Esophagus muscularis mucosa (tissue), 4 donors: ENCODE results near the gene EN1. TPM values are rescaled to one million over a fixed set of nuclear protein-coding genes. Genes with fewer than 3 reads are reported as not detected.

Experiments used
- DNase-seq: peaks from one replicate; pipeline ENCODE4 v3.0.0-alpha.2; 2017; ENCODE audit errors: extremely low spot score
- H3K27ac ChIP-seq, 4 donors: fragments of 200-600 bp; sonication (generic); replicated peaks in 1 of 4; 1 replicate in 3 of 4; 2 replicates in 1 of 4; pipeline ENCODE4 v1.5.1; 2016 to 2019; ENCODE audit warnings: mild to moderate bottlenecking in 1 of 4
- H3K27me3 ChIP-seq, 4 donors: fragments of 200-600 bp; sonication (generic); one replicate each; pipeline versions ENCODE4 v1.5.1 to v1.6.0; 2016 to 2019
- H3K36me3 ChIP-seq, 4 donors: fragments of 200-600 bp; sonication (generic); one replicate each; pipeline ENCODE4 v1.5.1; 2016 to 2019
- H3K4me1 ChIP-seq, 4 donors: fragments of 200-600 bp; sonication (generic); one replicate each; pipeline ENCODE4 v1.5.1; 2016 to 2019
- H3K4me3 ChIP-seq, 4 donors: fragments of 200-600 bp; sonication (generic); 1 replicate in 2 of 4; 2 replicates in 2 of 4; pipeline ENCODE4 v1.5.1; 2016 to 2019; ENCODE audit warnings: mild to moderate bottlenecking in 4 of 4, moderate library complexity in 1 of 4
- H3K9me3 ChIP-seq, 4 donors: fragments of 200-600 bp; sonication (generic); 1 replicate in 3 of 4; 2 replicates in 1 of 4; pipeline ENCODE4 v1.5.1; 2016 to 2019
- EP300 ChIP-seq: sonication (generic); formaldehyde crosslinking; IDR thresholded peaks from one replicate; pipeline ENCODE4 v1.6.1; 2017; ENCODE audit warnings: antibody characterized with exemption
- POLR2A ChIP-seq: fragments of 450-650 bp; IDR thresholded peaks from one replicate; pipeline ENCODE4 v1.6.1; 2017; ENCODE audit warnings: antibody characterized with exemption, moderate library complexity, mild to moderate bottlenecking, low read depth
- POLR2AphosphoS5 ChIP-seq, 2 donors: sonication (generic); formaldehyde crosslinking; IDR thresholded peaks; one replicate each; pipeline ENCODE4 v1.6.1; 2017; ENCODE audit warnings: antibody characterized with exemption in 2 of 2
- WGBS: methylation state at CpG from one replicate; pipeline ENCODE4 v1.1.5; 2018; 5-methylcytosine and 5-hydroxymethylcytosine counted together
- intact Hi-C: fragments of 100-400 bp; cut with DNase I; formaldehyde crosslinking; loops from one replicate; pipeline ENCODE4 v1.15.1; 2023
- total RNA-seq, 4 donors: library from RNA; depleted of rRNA; stranded (reverse); fragments of >200 nt; gene quantifications; one replicate each; pipeline versions ENCODE4 v1.1.0 to v1.2.1, GENCODE V29; 2016
- TF ChIP-seq, protein P1 (sequence below), 3 experiments: fragments of 200-600 bp in 2 of 3; fragments of 450-650 bp in 1 of 3; sonication (generic) in 2 of 3; IDR thresholded peaks; one replicate each; pipeline ENCODE4 v1.5.1; 2017 to 2019; ENCODE audit warnings: antibody characterized with exemption in 3 of 3, mild to moderate bottlenecking in 2 of 3, moderate library complexity in 1 of 3

Gene EN1
- total RNA-seq, 4 donors from 2014 or later = 0.11 to 0.17 (median 0.13) TPM; not detected in 1

DNA sequence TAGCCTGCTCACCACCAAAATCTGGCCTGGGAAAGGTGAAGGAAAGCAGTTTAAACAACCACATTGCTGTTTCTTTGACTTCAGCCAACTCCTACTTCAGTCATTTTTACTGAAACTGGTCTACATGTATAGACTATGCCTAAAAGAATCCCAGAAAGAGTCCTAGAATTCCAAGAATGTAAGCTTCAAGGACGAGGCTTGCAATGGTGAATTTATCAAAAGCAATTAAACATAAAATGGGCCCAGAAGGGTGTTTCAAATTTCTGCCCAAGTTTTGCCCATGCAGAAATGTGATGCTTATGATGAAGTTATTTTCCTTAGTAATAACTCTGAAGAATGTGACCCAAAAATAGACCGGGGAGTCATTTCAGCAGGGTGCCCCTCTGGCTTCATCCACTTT lies 16.6 kb downstream of the EN1 start:
- intact Hi-C loops = no loop called here
- no peak for TF ChIP-seq EP300
- no peak for TF ChIP-seq POLR2A
- no peak for TF ChIP-seq POLR2AphosphoS5 (IDR thresholded peaks at IDR 0.05)
- TF ChIP-seq, protein P1, sequence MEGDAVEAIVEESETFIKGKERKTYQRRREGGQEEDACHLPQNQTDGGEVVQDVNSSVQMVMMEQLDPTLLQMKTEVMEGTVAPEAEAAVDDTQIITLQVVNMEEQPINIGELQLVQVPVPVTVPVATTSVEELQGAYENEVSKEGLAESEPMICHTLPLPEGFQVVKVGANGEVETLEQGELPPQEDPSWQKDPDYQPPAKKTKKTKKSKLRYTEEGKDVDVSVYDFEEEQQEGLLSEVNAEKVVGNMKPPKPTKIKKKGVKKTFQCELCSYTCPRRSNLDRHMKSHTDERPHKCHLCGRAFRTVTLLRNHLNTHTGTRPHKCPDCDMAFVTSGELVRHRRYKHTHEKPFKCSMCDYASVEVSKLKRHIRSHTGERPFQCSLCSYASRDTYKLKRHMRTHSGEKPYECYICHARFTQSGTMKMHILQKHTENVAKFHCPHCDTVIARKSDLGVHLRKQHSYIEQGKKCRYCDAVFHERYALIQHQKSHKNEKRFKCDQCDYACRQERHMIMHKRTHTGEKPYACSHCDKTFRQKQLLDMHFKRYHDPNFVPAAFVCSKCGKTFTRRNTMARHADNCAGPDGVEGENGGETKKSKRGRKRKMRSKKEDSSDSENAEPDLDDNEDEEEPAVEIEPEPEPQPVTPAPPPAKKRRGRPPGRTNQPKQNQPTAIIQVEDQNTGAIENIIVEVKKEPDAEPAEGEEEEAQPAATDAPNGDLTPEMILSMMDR (IDR thresholded peaks at IDR 0.05) = no peak

DNA sequence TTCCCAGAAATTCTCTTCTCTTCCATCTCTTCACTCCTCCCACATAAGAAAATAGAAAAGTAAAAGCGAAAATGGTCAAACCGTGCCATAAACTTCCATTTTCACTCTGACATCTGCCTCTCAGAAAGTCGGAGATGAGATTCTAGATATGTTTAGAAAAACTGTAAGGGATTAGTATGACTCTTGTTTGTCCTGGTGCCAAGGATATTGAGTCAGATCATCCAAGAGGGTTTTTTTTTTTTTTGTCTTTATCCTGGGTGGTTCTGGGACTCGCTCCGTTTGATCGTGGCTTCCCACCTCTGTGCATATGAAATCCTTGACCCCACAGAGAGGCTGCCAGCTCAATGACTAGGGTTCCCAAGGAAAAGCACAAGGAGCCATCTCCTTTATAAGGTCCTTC lies 17.3 kb downstream of the EN1 start:
- 62% methylated on average over 6 of the region's 6 CpGs for WGBS
- TF ChIP-seq, protein P1 (IDR thresholded peaks at IDR 0.05) = no peak
- TF ChIP-seq POLR2A (no peak), EP300 (no peak), POLR2AphosphoS5 (IDR thresholded peaks at IDR 0.05) (no peak)
- peaks cover 3 to 79% (median 25%) of the 10 kb centered on the region in 4 donors for H3K27me3 ChIP-seq
- H3K9me3 ChIP-seq = no peaks in the 10 kb centered on the region
- no peak for DNase-seq
- H3K36me3 ChIP-seq = no peaks in the 10 kb centered on the region
- H3K27ac ChIP-seq = no peak overlapping the region
- H3K4me3 ChIP-seq = no peak overlapping the region
- intact Hi-C loops = no loop called here
- H3K4me1 ChIP-seq = peaks cover 4 to 15% (median 9%) of the 10 kb centered on the region in 4 donors

More for the DNA sequence above, 16.6 kb downstream of the EN1 start:
- Histone ChIP-seq H3K4me3 (no peak overlapping the region), H3K27me3 (peaks cover 7 to 83% (median 32%) of the 10 kb centered on the region in 4 donors), H3K9me3 (no peaks in the 10 kb centered on the region), H3K36me3 (no peaks in the 10 kb centered on the region), H3K4me1 (peaks cover 11 to 23% (median 16%) of the 10 kb centered on the region in 4 donors), H3K27ac (no peak overlapping the region)
- no peak for DNase-seq
- WGBS = 58% methylated on average over 2 of the region's 2 CpGs

DNA sequence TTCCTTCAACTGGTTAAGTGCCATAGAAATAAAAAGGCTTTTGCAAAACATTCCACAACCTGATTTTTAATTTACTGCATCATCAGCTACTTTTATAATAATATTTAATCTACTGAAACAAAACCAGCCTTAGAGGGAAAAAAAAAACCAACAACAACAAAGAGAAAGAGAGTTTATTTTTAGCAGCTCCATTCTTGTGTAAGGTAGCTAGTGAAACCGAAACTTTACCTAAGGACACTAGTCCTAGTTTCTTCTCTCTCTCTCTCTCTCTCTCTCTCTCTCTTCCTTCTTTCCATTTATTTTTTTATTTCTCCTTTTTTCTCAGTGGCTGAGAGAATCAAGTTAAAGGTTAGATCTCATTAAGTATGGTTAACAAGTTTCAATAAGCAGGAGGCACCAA lies 21.4 kb downstream of the EN1 start:
- intact Hi-C loops = no loop called here
- WGBS = 31% methylated on average over 1 of the region's 1 CpG
- H3K27me3 ChIP-seq = peaks cover 0 to 77% (median 0%) of the 10 kb centered on the region in 4 donors

DNA sequence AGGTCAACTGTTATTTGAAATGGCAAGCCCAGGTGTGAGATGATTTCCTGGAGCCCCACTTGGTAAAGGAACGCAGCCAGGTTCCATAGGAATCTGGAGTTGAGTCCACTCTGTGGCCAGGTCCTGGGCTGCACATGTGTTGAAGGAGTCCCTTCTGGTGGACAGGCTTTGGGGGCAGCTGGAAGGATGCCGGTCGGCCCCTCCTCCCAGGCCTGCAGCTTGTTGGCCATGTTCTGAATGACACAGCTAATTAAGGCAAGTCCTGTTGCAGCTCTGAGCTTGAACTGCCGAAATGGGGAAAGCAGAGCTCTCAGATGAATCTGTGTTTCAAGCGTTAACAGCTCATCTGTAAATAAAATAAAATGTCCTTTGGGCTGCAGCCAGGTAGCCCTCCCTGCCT lies 23.8 kb downstream of the EN1 start:
- Histone ChIP-seq H3K4me3 (no peak overlapping the region), H3K27me3 (peaks cover 0 to 83% (median 0%) of the 10 kb centered on the region in 4 donors), H3K4me1 (no peaks in the 10 kb centered on the region), H3K36me3 (no peaks in the 10 kb centered on the region), H3K9me3 (no peaks in the 10 kb centered on the region), H3K27ac (no peak overlapping the region)
- WGBS = 35% methylated on average over 5 of the region's 5 CpGs
- intact Hi-C loops = no loop called here
- no peak for TF ChIP-seq EP300
- TF ChIP-seq POLR2AphosphoS5 (IDR thresholded peaks at IDR 0.05) = no peak
- TF ChIP-seq, protein P1 (IDR thresholded peaks at IDR 0.05) = no peak
- no peak for TF ChIP-seq POLR2A
- DNase-seq = no peak

More for the DNA sequence above, 21.4 kb downstream of the EN1 start:
- no peak overlapping the region for H3K4me3 ChIP-seq
- DNase-seq = no peak
- H3K4me1 ChIP-seq = no peaks in the 10 kb centered on the region
- H3K9me3 ChIP-seq = no peaks in the 10 kb centered on the region
- no peaks in the 10 kb centered on the region for H3K36me3 ChIP-seq
- TF ChIP-seq POLR2A (no peak), EP300 (no peak), POLR2AphosphoS5 (IDR thresholded peaks at IDR 0.05) (no peak)
- TF ChIP-seq, protein P1 (IDR thresholded peaks at IDR 0.05) = no peak
- no peak overlapping the region for H3K27ac ChIP-seq

DNA sequence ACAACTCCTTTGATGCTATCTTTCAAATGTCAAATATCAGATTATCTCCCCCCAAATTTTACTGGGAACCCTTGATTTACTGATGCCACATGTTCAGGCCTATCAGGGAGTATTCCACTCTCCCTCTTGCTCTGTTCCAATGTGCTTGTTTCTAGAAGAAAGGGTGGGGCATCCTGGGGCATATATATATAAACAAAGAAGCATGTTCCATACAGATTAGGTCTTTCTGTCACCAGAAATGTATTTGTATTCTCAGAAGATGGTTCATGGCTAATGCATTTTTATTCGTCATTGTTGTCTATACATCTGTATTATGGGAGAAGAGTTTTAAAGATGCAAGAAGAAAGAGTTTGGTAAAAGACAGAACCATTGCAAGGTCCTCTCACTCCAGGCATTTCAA lies 24.9 kb downstream of the EN1 start:
- intact Hi-C loops = no loop called here
- peaks cover 0 to 90% (median 0%) of the 10 kb centered on the region in 4 donors for H3K27me3 ChIP-seq
- TF ChIP-seq, protein P1 (IDR thresholded peaks at IDR 0.05) = no peak
- TF ChIP-seq POLR2A = no peak

More for the DNA sequence above, 24.9 kb downstream of the EN1 start:
- H3K27ac ChIP-seq = no peak overlapping the region
- no peaks in the 10 kb centered on the region for H3K4me1 ChIP-seq
- no peaks in the 10 kb centered on the region for H3K36me3 ChIP-seq
- H3K4me3 ChIP-seq = no peak overlapping the region
- no peaks in the 10 kb centered on the region for H3K9me3 ChIP-seq
- DNase-seq = no peak
- 92% methylated on average over 1 of the region's 1 CpG for WGBS
